ENCODE results near the gene PRKCA. TPM values are rescaled to one million over a fixed set of nuclear protein-coding genes. Genes with fewer than 3 reads are reported as not detected.

The PRKCA gene
- total RNA-seq, 1 donor from 2014 or later, result 16.4 TPM

- no peaks in the 10 kb centered on the region for H3K27me3 Mint-ChIP-seq
- no peak for DNase-seq (ENCODE audit: low spot score, unreplicated experiment)
Measured at GRCh38 chr17:66578781-66579489, 276.5 kb downstream of the PRKCA start.

GRCh38 chr17:66579556-66579955, 277.1 kb downstream of the PRKCA start:
- no peaks in the 10 kb centered on the region for H3K27me3 Mint-ChIP-seq
- peaks cover 3% of the 10 kb centered on the region for H3K36me3 Mint-ChIP-seq (ENCODE audit: insufficient read depth)
- peak overlapping the region; percentile 85 for H3K27ac Mint-ChIP-seq
- TF ChIP-seq CTCF (IDR thresholded peaks at IDR 0.05; ENCODE audit: unreplicated experiment), result no peak
- H3K4me3 Mint-ChIP-seq (ENCODE audit: low read depth), result no peak overlapping the region
- H3K4me1 Mint-ChIP-seq (ENCODE audit: low read depth), result peaks cover 29% of the 10 kb centered on the region
- no peak for DNase-seq (ENCODE audit: low spot score, unreplicated experiment)
- H3K9me3 Mint-ChIP-seq (ENCODE audit: low read depth), result no peaks in the 10 kb centered on the region

More at GRCh38 chr17:66578781-66579489, 276.5 kb downstream of the PRKCA start:
- H3K27ac Mint-ChIP-seq, result peak overlapping the region; percentile 5
- no peak overlapping the region for H3K4me3 Mint-ChIP-seq (ENCODE audit: low read depth)
- no peak for TF ChIP-seq CTCF (IDR thresholded peaks at IDR 0.05; ENCODE audit: unreplicated experiment)
- peaks cover 3% of the 10 kb centered on the region for H3K36me3 Mint-ChIP-seq (ENCODE audit: insufficient read depth)
- H3K9me3 Mint-ChIP-seq (ENCODE audit: low read depth), result no peaks in the 10 kb centered on the region
- peaks cover 28% of the 10 kb centered on the region for H3K4me1 Mint-ChIP-seq (ENCODE audit: low read depth)

- H3K27me3 Mint-ChIP-seq, result no peaks in the 10 kb centered on the region
- H3K36me3 Mint-ChIP-seq (ENCODE audit: insufficient read depth), result peaks cover 3% of the 10 kb centered on the region
- no peak for TF ChIP-seq CTCF (IDR thresholded peaks at IDR 0.05; ENCODE audit: unreplicated experiment)
- peak overlapping the region; percentile 85 for H3K27ac Mint-ChIP-seq
- no peak for DNase-seq (ENCODE audit: low spot score, unreplicated experiment)
- H3K4me1 Mint-ChIP-seq (ENCODE audit: low read depth), result peaks cover 30% of the 10 kb centered on the region
- no peak overlapping the region for H3K4me3 Mint-ChIP-seq (ENCODE audit: low read depth)
- H3K9me3 Mint-ChIP-seq (ENCODE audit: low read depth), result no peaks in the 10 kb centered on the region
Measured at GRCh38 chr17:66580184-66580955, 278.0 kb downstream of the PRKCA start.

- DNase-seq (ENCODE audit: low spot score, unreplicated experiment), result no peak
- Mint-ChIP-seq H3K4me1 (ENCODE audit: low read depth) (peaks cover 30% of the 10 kb centered on the region), H3K9me3 (ENCODE audit: low read depth) (no peaks in the 10 kb centered on the region), H3K4me3 (ENCODE audit: low read depth) (no peak overlapping the region), H3K27me3 (no peaks in the 10 kb centered on the region), H3K36me3 (ENCODE audit: insufficient read depth) (peaks cover 3% of the 10 kb centered on the region), H3K27ac (no peak overlapping the region)
- no peak for TF ChIP-seq CTCF (IDR thresholded peaks at IDR 0.05; ENCODE audit: unreplicated experiment)
Measured at GRCh38 chr17:66580956-66581391, 278.6 kb downstream of the PRKCA start.

GRCh38 chr17:66582373-66583111, 280.1 kb downstream of the PRKCA start:
- H3K9me3 Mint-ChIP-seq (ENCODE audit: low read depth), result no peaks in the 10 kb centered on the region
- H3K27ac Mint-ChIP-seq, result no peak overlapping the region
- H3K27me3 Mint-ChIP-seq, result no peaks in the 10 kb centered on the region
- H3K36me3 Mint-ChIP-seq (ENCODE audit: insufficient read depth), result peaks cover 3% of the 10 kb centered on the region
- H3K4me3 Mint-ChIP-seq (ENCODE audit: low read depth), result no peak overlapping the region
- no peak for TF ChIP-seq CTCF (IDR thresholded peaks at IDR 0.05; ENCODE audit: unreplicated experiment)
- DNase-seq (ENCODE audit: low spot score, unreplicated experiment), result no peak
- H3K4me1 Mint-ChIP-seq (ENCODE audit: low read depth), result peaks cover 30% of the 10 kb centered on the region

Data from progenitor cell of endocrine pancreas (in vitro differentiated cells).